ENCODE measurements around the gene UQCC5.

GRCh38 chr3:52493232-52494017 is 43.0 kb upstream of the UQCC5 start:
- TF ChIP-seq POLR2A (IDR thresholded peaks at IDR 0.05), result no peak
- no peak for TF ChIP-seq POLR2AphosphoS5 (IDR thresholded peaks at IDR 0.05)

Data from prostate gland (tissue), 1 donor.